AML-193 (cell line): ENCODE results near the gene POLR3GL.
"Not testable (repeated sequence)": the region's sequence is repeated elsewhere in the genome, so short reads cannot be mapped to it uniquely, and the experiment has no call there.

ENCODE experiments used
- DNase-seq, 2 experiments: peaks; one replicate each; lab custom pipeline; 2025; lab: John Stamatoyannopoulos, UW

POLR3GL gene, protein sequence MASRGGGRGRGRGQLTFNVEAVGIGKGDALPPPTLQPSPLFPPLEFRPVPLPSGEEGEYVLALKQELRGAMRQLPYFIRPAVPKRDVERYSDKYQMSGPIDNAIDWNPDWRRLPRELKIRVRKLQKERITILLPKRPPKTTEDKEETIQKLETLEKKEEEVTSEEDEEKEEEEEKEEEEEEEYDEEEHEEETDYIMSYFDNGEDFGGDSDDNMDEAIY

DNA sequence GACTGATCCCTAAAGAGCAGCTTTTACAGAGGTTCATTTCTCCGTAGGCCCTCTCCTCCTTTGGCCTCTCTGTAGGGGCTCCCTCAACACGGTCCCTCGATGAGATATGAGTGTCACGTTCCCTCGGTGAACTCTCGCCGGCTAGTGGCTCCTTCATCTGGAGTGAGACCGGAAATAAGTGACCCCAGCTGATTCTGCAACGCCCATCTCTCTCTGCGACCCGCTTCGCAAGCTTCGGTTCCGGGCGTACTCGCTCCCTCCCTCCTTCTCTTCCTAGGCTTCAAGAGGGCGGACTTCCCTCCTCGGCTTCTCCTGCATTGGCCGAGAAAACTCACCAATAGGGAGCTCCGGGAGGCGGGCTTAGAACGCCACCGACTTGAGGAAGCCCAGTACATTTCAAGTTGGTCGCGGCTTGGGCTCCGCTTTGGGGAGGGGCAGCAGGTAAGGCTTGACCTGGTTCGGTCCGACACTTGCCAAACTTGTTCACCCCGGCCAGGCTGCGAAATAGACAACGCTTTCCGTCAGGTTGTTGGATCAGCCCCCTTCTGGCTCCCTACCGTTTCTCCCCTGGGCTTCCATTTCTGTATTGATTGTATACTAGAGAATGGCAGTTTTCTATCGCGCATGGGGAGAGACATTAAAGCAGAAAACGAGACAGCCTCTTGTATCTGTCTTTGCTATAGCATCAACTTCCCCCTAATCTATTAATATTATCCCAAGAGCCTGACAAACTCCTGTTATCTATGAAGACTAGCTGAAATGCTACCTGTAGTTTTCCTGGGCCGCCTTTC lies at the start of gene POLR3GL, which contains the start of gene ANKRD34A:
Gene POLR3GL, plus strand, starts transcription at position 363 of the 791 bp plus-strand sequence. CDS start 10,176 bp downstream, outside the sequence.
Gene ANKRD34A, minus strand, starts transcription at position 248 of the 791 bp plus-strand sequence. CDS start 2,816 bp downstream, outside the sequence.
- peak; percentile 84 to 91 for DNase-seq

DNA sequence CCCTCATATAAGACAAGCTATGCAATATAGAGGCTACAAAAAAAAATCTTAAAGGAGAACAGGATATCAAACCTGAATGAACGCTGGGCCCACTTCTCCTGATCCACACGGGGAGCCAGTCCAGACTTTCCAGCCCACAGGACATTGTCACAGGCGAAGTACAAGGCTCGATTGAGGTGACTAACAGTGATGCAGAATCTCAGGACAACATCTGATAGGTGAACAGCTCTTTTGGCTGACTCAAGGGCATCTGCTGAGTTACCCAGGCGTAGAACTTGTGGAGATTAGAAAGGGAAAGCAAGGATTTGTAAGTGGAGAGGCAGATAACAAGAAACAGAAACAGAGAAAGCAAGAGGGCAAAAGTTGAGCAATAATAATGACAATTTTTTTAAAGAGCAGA lies 47.7 kb upstream of the POLR3GL start:
- DNase-seq, result no peak

DNA sequence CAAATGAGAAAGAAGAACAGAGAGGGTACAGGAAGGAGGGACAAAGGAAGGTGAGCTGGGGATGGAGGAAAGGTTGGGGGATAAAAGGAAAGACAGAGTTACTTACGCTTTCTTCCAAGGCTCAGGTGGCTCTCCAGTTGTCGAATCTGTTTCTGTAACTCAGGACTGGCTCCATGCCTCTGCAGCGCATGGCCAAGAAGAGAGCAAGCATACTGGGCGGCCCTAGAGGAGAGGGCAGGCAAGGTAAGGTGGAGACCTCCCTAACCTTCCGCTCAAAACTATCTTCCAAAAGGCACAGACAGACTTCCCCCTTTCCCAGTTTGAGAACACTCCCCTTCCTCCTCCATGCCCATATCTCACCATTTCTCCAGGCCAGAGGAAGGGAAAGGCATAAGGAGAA lies 46.9 kb upstream of the POLR3GL start:
- DNase-seq, result no peak

DNA sequence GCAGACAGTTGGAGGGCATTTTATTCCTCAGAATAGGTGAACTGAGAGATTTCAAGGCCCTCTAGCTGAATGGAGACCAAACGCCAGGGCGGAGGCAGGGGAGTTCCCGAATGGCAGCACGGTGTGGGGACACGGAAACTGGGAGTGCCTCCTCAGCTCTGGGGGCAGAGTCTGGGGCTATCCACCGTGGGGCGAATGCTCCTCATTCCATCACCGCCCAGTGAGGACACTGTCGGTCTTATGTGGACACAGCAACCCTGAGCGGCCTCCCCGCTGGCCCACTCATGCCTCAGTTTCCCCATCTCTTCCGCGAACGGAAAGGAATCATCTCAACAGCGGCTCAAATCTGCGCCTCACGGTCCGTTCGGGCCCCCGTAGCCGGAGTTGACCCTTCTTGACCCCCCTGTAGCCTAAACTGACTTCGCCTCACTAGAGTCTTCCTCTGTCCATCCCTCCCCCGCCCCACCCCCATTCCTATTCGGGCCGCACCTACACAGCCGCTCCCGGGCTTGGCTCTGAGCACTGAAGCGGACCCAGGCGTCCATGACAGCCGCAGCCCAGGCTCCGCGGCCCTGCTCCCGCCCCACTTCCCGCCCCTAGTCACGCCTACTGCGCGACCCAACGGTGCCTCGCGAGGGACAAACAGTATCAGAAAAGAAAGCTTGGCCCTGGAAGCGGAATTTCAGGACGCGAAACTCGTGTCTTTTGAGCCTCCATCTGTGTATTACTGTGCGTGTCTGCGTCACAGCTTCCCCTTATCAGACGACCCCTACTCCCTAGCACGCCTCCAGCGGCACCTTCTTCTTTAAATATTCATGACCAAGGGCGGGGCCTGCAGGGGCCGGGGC lies 46.1 kb upstream of the POLR3GL start, which contains the start of gene PEX11B:
Gene PEX11B, minus strand, starts transcription at position 574 of the 848 bp plus-strand sequence. Its CDS starts 29 bp downstream, at position 545.
- peak; percentile 80 to 85 for DNase-seq

DNA sequence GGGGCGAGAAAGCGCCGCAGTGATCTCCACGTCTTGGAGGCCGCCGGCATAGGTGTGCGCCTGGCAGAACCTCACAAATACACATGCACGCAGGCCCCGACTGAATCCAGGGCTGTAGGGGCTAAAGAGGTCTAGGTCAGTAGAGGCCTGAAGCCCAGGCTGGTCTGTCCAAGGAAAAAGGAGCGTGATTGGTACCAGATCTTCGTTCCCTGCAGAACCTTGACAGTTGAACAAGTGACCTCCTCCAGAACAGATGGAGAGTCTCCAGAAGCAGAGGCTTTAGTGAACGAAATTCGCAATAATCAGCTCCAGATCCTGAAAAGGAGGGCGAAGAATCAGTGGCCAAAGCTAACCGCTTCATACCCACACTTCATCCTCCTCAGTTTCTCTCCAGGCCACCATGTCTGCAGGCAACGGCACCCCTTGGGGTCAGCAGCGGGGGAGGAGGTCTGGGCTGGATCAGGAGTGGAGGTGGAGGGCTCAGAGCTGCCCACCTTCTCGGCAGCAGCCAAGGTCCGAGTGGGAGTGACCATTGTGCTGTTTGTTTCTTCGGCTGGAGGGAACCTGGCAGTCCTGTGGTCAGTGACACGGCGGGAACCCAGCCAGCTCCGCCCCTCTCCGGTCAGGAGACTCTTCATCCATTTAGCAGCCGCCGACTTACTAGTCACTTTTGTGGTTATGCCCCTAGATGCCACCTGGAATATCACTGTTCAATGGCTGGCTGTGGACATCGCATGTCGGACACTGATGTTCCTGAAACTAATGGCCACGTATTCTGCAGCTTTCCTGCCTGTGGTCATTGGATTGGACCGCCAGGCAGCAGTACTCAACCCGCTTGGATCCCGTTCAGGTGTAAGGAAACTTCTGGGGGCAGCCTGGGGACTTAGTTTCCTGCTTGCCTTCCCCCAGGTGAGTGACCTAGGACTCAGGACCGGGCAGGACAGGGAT lies 45.2 kb upstream of the POLR3GL start:
- peak; percentile 28 to 46 for DNase-seq

DNA sequence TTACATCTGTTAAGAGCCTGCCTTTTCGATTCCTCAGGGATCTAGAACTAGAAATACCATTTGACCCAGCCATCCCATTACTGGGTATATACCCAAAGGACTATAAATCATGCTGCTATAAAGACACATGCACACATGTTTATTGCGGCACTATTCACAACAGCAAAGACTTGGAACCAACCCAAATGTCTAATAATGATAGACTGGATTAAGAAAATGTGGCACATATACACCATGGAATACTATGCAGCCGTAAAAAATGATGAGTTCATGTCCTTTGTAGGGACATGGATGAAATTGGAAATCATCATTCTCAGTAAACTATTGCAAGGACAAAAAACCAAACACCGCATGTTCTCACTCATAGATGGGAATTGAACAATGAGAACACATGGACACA lies 44.2 kb upstream of the POLR3GL start:
- not testable (repeated sequence) for DNase-seq

DNA sequence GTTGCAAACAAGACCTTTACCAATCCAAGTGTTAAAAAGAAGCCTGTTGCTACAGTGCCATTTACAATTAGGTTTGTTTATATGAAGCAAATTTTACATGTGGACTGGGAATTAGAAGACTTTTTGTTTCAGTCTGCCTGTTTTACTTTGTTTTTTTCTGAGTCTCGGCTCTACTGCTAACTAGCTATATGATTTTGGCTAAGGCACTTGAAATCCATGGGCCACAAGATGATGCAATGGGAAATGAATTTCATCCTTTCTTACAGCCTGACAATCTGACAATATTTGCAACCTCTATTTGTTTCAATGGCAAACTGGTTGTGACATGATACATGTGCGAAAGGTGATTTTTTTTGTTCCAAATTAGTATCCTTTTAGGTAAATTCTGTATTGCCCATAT lies 42.2 kb upstream of the POLR3GL start:
- peak; percentile 37 to 53 for DNase-seq

DNA sequence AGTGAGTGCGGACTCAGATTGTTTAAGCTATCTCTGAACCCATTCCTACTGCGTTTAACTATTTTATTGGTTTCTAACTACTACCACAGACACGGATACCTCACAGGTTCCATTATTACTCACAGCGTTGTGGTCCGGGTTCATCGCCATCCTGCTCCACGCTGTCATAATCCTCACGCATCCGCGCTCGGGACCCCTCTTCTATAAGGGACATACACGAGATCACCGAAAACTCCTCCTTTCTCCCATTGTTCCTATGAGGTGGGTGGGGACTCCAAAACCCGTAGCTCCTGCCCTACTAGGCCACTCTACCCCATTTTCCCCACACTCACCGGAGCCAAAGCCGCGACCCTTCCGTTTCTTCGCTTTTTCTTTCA lies 37.8 kb upstream of the POLR3GL start:
- no peak for DNase-seq

DNA sequence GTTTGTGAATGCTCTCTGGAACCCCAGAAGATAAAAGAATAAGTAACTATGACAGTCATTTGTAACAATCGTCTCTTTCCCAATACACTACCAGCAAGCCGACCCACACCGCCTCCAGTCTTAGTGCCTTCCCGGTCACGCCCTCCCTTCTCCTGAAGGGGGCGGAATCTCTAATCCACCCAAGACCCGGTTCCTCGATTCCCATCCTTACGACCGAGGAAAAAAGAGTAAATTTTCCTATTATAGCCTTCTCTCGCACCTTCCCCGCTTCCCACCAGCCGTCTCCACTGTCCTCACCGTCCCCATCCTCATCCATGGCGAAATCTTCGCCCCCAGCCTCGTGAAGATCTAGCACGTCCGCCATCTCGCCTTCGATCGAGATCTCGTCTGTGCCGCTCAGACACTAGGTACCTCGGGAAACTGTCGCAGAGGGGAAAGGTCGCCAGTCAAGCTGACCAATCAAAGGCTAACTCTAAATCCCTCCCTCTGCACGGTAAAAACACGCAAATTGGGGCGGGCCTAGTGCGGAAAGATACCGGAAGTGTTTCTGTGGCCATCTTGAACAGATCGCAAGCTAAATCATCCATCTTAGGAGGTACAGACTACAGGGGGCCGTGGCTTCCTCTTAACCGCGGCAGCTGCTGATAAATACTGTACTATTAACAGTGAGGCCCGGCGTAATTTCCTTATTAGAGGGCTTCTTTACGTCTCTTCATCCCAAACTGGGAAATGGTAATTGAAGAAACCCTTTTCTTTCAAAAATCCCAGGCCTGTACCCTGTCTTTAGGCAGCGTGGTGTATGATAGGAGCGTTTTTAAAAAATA lies 37.2 kb upstream of the POLR3GL start, which contains the start of gene RBM8A:
Gene RBM8A, minus strand, starts transcription at position 422 of the 824 bp plus-strand sequence. Its CDS starts 58 bp downstream, at position 364.
- DNase-seq, result peak; percentile 99

DNA sequence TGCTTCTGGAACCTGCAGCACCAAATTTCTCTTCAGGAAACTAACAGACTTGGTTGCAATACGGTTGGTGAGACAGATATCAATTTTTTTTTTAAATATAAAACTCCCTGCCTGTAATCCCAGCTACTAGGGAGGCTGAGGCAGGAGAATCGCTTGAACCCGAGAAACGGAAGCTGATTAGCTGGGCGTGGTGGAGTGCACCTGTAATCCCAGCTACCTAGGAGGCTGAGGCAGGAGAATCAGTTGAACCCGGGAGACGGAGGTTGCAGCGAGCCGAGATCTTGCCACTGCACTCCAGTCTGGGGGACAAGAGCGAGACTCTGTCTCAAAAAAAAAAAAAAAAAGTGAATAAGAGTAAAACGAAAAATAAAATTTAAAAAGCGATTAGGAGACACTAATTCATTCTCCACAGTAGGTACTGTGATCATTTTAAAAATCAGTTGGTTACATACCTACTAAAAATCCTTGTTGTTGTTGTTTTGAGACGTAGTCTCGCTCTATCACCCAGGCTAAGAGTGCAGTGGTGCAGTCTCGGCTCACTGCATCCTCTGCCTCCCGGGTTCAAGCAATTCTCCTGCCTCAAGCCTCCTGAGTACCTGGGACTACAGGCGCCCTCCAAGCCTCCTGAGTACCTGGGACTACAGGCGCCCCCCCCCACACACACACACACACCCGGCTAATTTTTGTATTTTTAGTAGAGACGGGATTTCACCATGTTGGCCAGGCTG lies 36.4 kb upstream of the POLR3GL start:
- DNase-seq, result no peak

DNA sequence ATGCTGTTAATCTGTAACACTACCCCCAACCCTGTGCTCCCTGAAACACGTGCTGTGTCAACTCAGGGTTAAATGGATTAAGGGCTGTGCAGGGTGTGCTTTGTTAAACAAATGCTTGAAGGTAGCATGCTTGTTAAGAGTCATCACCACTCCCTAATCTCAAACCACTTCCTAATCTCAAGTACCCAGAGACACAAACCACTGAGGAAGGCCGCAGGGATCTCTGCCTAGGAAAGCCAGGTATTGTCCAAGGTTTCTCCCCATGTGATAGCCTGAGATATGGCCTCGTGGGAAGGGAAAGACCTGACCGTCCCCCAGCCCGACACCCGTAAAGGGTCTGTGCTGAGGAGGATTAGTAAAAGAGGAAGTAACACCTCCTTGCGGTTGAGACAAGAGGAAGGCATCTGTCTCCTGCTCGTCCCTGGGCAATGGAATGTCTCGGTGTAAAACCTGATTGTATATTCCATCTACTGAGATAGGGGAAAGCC lies 31.9 kb upstream of the POLR3GL start:
- peak; percentile 27 to 48 for DNase-seq

DNA sequence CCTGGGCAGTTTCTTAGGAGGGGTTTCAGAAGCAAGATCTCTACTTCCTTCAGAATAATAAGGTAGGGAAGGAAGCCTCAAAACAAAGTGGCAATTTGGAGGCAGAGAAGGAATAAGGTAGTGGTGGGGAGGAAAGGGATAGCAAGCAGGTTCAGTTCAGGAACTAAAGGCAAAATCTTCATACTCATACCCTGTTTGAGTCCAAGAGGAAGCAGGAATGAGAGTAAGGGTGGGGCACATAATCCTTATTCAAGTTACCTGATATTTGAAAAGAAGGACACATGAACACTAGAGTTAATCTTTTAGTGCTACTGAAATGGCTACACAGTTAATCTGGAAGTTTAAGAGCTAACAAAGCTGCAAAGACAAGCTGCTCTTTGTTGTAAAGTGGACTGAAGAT lies 28.8 kb upstream of the POLR3GL start:
- no peak for DNase-seq

DNA sequence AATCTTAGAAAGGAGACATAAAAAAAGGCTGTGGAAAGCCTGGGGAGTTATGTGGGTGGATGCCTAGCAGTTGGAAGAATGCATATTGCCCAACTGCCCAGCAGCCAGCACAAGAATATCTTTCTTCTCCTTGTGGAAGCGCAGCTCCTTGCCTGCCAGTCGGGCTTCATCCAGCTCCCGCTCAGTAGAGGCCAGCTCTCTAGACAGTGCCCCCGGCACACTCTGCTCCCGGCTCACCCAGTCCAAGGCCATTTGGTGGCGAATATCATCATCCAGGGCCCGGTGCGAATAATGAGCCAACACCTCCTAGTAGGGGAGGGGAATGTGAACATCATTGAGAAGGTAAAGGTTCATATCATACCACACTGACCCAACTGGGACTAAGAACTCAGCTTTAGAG lies 28.2 kb upstream of the POLR3GL start:
- no peak for DNase-seq

DNA sequence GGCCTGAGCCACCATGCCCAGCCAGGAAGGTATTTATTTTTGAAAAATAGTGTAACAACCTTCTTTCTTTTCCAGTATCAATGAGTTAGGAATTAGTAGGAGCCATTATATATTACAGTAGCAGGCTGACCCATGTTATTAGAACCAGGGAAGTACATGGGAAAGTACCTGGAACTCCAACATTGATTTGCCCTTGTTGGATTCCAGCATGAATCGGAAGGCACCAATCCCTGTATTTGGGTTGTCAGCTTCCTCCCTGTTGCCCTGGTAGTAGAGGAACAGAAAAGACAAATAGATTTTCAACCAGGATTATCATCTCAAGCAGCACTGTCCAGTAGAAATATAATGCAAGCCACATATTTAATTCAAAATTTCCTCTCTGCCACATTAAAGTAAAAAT lies 27.1 kb upstream of the POLR3GL start:
- no peak for DNase-seq

DNA sequence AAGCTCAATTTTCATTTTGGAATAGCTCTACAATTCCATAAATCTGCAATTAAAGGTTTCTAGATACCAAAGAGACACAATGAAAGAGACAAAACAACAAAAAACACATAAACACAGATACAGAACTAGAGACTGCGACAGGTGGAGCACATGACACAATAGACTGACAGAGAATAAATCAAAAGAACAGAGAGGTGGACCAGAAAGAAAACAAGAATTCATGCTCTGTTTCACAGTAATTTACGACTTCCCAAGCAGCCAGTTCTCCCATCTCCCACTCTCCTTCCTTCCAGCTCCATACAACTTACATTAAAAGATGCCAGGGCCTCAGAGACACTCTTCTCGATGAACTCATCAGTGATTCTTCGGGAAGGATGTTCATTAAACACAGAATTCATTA lies 22.1 kb upstream of the POLR3GL start:
- DNase-seq, result no peak

DNA sequence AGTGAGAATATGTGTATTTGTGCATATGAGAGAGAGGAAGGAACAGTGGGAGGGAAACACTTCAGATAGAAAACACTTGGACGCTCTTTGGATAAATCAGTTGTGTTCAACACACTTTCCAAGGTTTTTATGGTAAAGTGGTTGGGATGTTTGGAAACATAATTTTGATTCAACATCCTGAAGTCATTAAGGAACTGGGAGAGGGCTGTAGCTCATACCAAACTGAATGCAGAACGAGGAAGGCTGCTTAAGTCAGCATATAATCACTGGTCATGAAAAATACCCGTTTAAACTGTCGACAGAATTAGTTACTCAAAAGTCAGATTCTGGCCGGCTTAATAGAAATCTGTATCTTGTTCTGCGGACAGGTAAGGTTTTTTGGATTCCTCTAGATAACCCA lies 21.6 kb upstream of the POLR3GL start:
- no peak for DNase-seq

DNA sequence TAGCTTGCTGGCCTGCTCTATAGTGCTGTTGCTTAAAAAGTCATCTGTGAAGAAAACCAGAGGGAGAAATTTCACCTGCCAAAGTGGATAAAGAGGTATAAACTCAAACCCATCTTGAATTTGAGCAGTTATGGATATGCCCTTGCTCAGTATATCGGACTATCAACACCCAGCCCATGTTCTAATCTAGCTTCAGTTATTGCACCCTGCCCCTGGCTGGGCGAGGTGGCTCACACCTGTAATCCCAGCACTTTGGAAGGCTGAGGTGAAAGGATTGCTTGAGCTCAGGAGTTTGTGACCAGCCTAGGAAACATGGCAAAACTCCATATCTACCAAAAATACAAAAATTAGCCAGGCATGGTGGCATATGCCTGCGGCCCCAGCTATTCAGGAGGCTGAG lies 20.0 kb upstream of the POLR3GL start:
- DNase-seq, result no peak

DNA sequence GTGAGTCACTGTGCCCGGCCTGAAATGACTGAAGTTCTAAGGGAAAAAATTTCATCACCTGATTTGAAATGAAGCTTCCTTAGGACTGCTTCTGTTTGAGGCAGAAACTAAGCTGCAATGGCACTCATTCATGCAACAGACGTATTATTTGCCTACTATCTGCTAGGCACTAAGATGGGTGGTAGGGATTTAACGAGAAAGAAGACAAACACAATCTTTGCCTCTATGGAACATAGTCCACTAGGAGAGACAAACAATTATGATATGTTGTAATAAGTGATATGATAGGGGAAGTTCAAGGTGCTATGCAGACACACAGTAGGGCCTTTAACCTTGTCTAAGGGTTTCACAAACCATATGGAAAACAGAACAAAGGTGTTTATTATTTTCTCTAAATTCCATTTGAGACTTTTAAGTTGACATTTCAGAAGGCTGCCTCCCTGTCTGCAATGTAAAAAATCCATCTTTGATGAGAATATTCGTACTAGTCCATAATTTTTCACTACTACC lies 18.0 kb upstream of the POLR3GL start:
- DNase-seq, result no peak

DNA sequence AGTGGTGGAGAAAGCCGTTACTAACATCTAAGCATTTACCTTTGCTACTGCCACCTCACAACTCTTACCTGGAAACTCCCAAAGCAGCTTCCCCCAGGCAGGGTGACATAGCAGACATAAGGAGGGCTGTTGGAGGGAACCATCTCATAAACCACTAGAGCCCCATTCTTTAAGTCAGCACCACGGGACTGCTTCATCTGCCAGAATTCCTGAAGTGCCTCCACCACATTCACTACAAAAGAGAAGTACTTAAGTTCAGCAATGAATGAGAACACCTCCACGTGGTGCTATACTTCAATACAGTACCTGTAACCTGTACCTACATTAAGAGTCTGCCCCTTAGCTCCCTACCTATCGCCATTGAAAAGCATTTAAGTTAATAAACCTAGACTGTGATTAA lies 16.9 kb upstream of the POLR3GL start:
- no peak for DNase-seq
